Activated CD8-positive, alpha-beta memory T cell treated with anti-CD3 and anti-CD28 coated beads for 4 hours (primary cell): ENCODE measurements around the gene PIP5KL1.

ENCODE experiments used
- DNase-seq, 2 donors: peaks; one replicate each; pipeline ENCODE4 v3.0.0-alpha.2; 2020; ENCODE audit warnings: low read depth in 2 of 2

The PIP5KL1 gene

DNA sequence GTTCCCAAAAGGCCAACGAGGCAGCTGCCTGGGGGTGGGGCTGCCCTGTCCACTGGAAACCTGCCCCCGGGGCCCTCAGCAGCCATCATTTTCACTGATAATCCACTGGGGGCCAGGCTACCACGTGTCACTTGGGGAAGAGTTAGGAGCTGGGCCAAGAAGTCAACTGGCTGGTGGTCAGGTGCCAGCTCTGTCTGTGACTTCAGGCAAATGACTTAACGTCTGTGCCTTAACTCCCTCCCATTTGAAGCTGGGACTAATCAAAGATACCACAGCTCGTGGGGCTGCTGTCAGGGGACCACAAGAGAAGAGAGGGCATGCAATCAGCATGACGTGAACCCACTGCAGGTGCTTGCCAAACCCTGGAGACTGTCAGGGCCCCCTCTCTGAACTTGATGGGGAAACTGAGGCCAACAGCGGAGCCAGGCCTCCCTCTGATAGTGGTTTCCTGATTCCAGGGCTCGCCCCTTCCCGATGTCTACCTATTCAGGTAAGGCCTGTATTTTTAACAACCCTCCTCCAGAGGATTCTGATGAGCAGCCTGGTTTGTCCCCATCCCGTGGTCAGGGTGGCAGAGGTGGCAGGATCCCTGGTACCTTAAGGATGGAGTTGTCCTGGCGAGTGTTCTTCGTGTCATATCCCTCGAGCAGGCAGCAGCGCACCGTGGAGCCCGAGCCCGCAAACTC lies 19.4 kb upstream of the PIP5KL1 start:
- DNase-seq: no peak

DNA sequence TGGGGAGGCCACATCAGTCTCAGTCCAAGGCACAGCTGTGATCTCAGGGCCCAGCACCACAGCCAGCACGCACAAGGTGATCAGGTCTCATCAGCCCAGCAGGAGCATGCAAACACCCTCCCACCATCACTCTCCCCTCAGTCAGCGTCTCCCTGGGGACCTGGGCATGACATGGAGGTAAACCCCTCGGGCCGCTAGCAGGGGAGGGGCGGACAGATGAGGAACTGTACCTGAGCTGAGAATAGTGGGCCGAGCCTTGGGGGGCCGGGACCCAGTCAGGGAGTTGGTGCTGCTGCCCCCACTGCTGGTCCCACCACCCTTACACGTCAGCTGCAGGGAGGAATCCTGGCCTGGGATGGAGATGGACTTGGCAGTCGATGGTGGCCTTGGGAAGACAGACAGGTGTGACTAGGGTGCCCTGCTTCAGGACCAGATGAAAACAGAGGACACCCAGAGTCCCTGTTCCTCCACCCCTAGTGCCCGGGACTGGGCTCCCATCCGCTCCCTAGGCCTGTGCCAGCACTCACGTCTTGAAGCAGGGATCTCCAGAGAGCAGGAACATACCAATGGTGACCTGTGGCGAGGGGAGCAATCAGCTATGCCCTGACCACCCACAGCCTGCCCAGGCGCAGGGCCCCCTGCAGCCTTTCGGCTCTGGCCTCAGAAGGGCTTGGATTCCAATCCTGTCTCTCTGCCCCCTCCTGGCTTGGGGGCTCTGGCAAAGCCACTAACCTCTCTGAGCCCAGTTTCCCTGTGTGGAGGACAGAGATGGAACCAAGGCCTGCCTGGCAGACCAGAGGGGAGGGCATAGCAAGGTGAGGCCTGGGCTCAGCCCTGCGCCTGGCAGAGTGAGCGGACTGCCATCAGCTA lies 17.5 kb upstream of the PIP5KL1 start:
- no peak for DNase-seq

DNA sequence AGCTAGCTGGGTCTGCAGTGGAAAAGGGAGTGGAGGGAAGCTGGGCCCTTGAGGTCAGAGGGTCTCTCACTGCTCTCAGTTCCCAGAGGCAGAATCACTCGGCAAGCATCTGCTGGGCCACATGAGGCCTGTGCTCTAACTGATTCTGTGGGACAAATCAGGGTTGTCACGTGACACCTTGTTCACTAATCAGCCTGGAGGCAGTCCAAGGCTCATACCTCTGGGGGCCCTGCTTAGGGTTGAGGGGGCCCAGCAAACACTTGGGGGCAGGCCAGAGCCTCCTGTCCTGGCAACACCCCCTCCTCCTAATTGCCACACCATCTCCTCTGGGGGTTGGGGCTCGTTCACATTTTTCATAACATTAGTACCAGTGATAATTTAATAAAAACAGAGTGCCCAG lies 16.2 kb upstream of the PIP5KL1 start:
- no peak for DNase-seq

DNA sequence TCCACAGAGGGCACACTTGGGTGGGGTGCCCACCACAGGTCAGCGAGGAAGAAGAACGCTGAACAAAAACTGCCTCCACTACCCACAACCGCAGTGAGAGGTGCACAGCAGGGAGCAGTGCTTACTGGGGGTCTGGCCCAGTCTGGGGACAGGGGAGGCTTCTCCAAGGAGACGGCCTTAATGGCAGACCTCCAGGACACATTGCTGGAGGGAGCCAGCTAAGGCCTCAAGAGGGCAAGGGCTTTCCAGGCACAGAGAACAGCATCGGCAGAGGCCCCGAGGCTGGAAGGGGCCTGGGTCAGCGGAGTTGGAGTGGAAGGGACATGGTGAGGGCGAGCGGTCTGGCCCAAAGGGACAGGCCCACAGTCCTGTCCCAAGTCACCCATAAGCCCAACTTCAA lies 15.4 kb upstream of the PIP5KL1 start:
- no peak for DNase-seq

DNA sequence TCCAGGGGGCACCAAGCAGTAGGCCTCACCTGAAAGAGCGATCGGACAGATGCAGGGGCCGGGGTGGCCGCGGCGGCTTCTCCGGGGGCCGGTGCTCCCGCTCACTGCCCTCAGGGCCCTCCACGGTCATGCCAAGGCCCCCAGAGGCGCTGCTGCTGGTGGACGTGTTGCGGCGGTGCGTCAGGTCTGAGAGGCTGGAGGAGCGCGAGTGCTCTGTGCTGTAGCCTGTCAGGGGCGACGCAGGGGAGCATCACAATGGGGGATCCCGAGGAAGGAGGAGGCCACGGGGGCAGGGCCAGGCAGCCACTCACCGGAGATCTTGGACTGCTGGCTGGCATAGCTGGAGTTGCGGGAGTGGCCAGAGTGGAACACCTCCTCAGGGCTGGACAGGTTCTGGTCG lies 14.8 kb upstream of the PIP5KL1 start:
- DNase-seq: no peak

DNA sequence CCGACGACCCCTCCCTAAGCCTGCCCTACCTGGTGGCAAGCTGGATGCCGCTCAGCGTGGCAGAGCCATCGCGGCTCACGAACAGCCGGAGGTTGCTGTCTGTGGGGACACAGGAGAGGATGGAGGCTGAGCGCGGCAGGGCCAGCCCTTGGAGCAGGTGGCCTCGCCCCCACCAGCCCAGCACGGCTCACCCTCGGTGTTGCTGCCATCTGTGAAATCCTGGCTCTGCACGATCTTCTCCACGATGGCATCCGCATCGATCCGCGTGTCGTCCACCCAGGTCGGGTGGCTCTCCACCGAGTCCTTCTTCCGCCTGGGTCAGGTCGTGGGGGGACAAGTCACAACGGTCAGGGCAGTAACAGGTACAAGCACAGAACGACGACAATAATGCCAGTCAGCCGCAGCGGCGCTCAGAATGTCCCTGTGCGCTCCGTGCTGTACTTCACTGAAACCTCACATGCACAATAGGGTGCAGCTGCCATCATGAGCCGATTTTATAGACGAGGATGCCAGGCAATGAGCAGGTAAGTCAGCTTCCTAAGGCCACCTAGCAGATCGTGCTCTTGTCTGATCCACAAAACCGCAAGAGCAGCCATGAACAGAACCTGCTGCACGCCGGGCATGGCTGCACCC lies 14.1 kb upstream of the PIP5KL1 start:
- no peak for DNase-seq

DNA sequence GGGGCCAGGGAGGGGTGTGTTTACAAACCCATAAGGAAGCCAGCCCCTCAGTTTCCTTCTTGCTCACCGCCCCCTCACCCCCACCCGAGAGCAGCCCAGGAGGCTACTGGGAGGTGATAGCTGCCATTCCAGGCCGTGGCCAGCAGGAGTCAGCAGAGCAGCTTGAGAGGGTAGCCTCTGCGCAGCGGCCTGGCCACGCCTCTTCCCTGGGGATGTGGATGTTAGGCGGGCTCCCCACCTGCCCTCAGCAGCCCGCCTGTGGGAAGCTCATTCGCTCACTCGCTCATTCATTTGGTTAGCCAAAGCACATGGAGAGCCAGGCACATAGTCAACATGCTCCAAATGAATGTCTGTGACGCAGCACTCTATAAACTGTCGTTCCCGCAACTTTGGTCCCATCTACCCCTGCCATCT lies 13.2 kb upstream of the PIP5KL1 start:
- peak; percentile 58 to 59 for DNase-seq

DNA sequence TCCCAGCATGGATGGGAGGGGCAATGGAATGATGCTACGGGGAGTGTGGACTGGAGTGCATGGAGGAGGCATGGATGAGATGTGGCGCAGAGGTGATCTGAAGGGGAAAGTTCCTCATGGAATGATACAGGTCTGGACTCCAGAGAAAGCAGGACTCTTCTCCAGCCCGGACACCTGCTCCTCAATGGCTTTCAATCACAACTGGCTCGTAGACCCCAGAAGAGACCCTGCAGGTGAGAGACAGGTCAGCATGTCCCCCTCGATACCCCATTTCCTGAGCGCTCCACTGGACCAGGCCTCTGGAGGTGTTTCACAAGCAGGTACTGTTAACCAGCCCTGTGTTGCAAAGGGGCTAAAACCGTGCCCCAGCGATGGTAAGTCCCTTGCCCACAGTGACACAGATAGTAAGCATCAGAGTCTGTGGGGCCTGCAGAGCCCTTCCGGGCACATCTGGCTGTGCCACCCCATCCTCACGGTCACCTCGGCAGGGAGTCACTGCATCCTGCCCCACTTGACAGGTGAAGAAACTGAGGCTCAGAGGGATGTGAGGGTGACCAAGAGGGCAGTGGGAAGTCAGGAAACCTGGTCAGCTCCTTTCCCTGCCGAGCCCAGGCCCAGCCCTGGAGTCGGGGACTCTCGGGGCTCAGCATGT lies 12.6 kb upstream of the PIP5KL1 start:
- DNase-seq: no peak

DNA sequence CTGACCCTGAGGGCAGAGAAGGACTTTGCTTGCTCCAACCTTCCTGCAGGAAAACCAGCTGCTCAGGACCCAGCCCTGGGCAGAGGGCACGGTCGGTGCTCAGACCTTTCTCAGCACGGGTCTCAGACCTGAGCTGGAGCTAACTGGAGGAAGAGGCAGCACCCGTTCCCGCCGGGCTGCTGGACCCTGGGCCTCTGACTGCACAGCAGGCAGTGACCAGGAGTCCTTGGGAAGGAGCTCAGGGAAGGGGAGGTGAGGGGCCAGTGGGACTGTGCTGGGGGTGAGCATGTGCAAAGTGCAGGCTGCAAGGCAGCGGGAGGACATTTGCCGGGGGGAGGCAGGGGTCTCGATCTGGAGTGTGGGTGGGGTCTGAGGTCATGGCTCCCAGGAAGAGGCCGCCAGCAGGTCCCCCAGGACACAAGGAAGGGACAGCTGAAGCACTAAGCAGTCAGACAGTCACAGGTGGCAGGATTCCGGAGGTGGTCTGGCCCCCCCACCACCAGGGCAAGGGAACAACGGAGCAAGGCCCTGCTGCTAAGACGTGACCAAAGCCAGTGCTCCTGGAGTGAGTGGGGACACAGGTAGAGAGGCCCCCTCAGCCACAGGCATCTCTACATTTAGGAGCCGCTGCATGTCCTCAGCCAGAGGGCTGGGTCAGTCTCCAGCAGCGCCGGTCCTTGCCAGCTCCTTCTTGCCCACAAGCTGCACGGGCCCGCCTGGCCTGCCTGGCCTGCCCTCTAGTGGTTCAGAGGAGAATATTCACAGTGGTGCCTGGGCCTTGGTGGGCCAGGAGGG lies 11.8 kb upstream of the PIP5KL1 start:
- no peak for DNase-seq

DNA sequence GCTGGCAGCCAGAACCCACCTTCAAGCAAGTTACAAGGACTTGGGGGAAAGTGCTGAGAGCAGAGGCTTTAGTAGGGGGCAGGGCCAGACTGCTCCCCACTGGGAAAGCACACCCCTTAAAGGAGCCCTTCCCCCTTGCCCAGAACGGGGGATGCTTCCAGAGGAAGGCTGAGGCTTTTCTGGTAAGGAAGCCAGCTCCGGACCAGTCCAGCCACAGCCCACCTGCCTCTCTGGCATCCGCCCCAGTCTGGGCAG lies 11.3 kb upstream of the PIP5KL1 start:
- no peak for DNase-seq

DNA sequence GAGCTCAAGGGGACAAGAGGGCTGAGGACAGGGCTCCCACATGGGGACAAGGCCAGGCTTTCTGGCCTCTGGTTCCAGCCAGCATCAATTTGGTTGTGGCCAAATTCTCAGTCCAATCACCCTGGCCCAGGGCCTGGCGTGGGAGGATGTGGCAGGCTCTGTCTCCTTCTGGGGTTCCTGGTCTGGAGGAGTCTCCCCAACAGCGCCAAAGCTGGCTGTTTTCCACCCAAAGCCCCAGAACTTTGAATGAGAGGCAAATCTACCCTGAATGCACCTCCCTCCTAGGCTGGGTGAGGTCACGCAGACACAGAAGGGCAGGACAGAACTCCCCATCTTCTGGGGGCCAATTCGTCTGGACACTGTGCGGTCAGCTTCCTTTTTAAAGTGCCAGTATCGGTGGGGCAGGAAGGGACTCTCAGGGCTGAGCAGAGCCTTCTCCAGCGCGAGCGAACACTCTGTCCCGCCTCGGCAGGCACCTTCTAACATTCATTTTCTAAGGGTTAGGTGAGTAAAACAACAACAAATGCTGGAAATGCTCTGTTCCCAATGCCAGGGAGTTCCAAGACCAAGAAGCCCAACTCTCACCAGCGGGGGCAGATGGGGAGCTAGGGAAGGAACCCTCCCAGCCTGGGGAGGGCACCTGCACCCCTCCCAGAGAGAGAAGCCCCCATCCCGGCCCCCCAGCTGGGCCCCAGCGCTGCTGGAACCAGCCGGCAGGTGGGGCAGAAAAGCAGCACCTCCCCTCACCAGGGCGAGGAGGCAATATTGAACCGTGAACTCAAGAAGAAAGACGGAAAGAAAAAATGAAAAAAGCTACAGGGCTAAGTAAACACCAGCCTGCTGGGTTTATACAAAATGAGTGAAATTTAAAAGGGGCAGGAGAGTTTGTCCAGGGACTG lies 10.7 kb upstream of the PIP5KL1 start:
- no peak for DNase-seq

DNA sequence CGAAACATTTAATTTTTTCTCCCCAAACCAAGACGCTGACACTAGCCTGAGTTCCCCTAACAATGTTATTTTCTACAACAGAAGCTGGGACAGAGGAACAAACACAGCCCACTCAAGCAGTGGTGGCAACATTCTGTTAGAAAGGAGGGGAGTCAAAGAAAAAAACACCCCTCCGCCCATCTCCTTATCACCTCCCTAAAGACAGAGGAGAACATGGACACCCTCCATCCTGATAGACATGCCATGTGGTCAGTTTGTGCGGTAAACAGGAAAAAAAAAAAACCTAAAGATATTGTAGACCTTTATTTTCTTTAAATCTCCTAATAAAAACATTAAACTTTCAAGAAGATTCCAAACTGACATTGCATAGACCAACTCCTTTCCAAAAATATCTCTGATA lies 10.0 kb upstream of the PIP5KL1 start:
- no peak for DNase-seq

DNA sequence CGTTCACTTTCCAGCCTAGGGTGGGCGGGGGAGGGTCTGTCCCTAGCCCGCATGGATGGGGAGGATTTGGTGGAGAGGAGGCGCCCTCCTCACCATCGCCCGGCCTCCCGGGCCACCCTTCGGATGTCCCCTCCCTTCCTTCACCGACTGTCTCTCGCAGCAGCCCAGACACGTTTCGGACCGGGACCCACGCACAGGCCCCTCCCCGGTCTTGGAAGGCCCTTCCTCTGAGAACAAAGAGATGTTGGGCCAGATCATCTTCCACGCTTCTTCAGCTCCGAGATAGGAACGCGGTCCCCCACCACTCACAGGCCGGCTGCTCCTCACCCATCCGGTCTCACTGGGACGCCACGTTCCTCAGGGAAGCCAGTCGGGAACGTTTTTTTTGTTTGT lies 7.7 kb upstream of the PIP5KL1 start:
- DNase-seq: no peak

DNA sequence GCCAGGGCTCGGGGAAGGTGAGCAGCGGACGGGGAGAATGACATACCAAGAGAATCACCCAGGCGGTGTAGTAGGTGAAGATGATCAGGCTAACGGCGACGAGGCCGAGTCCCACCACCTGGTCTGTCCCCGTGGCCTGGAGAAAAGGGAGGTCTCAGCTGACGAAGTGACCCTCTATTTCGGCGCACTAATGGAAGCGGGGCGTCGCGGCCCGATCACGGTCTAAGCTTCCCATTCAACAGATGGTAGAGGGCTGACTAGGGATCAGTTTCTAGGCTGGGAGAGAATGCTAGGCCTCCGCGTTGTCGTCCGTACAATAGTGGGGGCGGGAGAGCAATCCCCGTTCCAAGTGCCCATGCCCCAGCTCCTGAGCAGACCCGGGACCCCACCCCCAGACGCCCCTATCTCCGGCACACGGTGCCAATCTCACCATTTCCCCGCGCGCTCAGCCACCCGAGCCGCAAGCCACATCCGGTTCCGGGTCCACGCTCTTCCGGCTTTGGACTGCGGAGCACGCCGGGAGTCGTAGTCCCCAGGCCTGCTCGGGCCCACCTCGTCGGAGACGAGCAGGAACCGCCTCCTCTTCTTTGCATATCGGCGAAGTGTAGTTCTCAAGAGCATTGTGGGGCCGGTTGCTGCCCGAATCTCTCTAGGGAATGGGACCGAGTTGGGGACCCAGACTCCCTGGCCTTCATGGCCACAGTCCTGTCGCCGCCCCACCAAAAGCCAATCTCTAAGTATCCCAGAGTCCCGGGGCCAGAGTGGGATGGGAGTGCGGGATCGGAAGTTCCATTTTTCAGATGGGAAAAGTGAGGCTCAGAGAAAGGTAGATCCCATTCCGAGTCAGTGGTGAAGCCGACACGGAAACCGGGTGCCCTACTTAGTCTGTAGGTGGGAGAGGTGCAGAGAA lies 7.1 kb upstream of the PIP5KL1 start, which contains the start of gene DPM2:
TSS of gene DPM2 (minus strand) at position 467 of the 910 bp plus-strand sequence. CDS start at position 433, 34 bp downstream.
- DNase-seq: peak; percentile 74 to 78

DNA sequence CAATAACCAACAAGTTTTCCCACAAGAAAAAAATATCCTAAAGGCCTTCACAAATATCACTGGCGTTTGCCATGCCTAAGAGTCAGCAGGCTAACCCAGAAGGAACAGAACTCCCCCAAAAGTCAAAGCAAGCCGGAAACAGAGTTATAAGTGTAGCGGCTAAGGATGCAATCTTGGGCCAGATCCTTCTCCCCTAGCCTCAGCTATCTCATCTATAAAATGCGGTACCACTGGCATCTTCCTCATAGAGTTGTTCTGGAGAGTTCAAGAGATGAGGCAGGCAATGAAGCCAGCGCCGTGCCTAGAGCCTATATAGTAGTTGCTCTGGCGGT lies 6.4 kb upstream of the PIP5KL1 start:
- no peak for DNase-seq

DNA sequence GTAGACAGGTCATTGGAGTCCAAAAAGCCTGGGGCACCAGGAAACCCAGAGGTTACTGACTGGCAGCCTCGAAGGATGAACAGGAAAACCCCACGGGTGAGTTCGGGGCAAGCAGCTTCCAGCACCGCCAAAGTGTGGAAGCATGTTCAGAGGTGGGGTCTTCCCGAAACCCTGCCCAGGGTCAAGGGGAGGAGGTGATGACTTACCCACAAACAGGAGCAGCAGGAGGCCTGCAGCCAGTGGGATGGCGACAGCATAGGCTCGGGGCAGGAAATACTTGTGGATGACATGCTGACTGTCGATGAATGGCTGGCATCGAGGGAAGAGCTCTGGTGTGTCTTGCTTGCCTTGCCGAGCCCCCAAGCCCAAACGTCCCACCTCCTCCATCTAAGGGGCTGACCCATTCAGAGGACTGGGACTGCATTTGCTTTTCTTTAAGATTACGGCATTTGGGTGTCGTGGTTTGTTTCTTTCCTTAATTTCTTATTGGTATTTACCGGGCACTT lies 5.8 kb upstream of the PIP5KL1 start:
- no peak for DNase-seq

DNA sequence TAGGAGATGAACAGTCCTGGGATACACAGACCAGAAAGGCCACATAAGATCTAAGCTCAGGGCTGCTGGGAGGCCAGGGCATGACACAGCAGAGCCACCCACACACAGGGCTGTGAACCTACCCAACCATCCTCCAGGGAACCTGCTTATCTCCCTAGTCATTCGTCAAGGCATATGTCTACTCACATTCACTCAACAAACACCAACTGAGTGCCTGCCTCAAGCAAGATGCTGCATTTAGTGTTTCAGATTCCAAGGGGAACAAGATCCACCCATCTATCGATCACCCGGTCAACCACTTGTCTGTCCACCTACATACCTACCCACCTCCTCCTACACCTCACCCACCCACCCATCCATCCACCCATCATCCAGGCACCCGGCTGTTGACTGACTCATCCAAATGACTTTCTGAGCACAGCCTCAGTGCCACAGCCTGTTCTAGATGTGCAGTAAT lies 5.2 kb upstream of the PIP5KL1 start:
- DNase-seq: no peak

DNA sequence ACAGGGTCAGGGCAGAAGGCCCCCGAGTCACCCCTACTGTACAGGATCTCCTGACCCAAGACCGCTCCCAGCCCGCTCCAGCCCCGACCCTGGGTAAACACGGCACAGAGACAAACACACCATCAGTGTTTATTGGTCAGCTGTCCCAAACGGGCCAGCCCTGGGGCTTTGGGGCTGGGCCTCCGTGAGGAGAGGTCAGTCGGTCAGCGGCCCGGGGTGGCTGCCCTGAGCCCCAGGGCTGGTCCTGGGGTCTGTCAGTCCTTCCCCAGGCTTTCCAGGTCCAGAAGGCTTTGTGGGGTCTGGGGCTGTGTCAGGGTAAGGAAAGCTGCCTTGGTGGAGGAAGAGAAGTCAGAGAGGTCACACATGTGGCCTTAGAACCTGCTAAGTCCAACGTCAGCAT lies 4.4 kb upstream of the PIP5KL1 start:
- DNase-seq: no peak

DNA sequence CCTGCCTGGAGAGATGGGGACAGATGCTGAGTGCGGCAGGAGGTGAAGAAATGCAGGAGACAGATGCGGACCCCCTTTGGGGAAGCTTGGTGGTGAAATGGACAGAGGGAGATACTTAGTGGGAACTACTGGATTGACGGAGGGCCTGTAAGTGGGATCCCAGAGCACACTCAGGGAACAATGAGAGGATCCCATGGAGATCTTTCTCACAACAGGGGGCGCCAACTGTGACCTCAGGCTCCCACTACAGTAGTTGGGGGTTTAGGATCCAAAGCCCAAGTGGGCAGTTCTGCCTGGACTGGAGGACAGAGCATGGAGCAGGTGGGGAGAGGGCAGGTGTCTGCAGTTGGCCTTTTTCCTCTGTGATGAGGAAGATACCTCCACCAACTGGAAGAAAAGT lies 3.7 kb upstream of the PIP5KL1 start:
- no peak for DNase-seq
